Spleen (tissue), 11 donors: ENCODE results near the gene CASKIN2. TPM values are rescaled to one million over a fixed set of nuclear protein-coding genes. Genes with fewer than 3 reads are reported as not detected.

ENCODE experiments used
- DNase-seq: peaks from one replicate; pipeline ENCODE4 v3.0.0-alpha.2; 2020
- H3K27ac ChIP-seq, 8 donors: fragments of 200-600 bp; sonication (generic) in 7 of 8; 1 replicate in 4 of 8; 2 replicates in 4 of 8; pipeline versions ENCODE4 v1.5.0 to v1.8.0; 2016 to 2021; ENCODE audit warnings: inconsistent platforms in 4 of 8, mild to moderate bottlenecking in 4 of 8, moderate library complexity in 1 of 8
- H3K27me3 ChIP-seq, 7 donors: fragments of 200-600 bp; sonication (generic) in 6 of 7; replicated peaks in 1 of 7; 1 replicate in 4 of 7; 2 replicates in 3 of 7; pipeline versions ENCODE4 v1.5.0 to v1.8.0; 2016 to 2021; ENCODE audit warnings: inconsistent platforms in 3 of 7, mild to moderate bottlenecking in 1 of 7
- H3K36me3 ChIP-seq, 6 donors: fragments of 200-600 bp; sonication (generic) in 5 of 6; 1 replicate in 4 of 6; 2 replicates in 2 of 6; pipeline versions ENCODE4 v1.5.0 to v1.8.0; 2016 to 2021; ENCODE audit warnings: inconsistent platforms in 2 of 6
- H3K4me1 ChIP-seq, 6 donors: fragments of 200-600 bp; sonication (generic) in 5 of 6; 1 replicate in 3 of 6; 2 replicates in 3 of 6; pipeline versions ENCODE4 v1.5.0 to v1.8.0; 2016 to 2021; ENCODE audit warnings: inconsistent platforms in 3 of 6
- H3K4me3 ChIP-seq, 8 donors: fragments of 200-600 bp; sonication (generic) in 7 of 8; 1 replicate in 4 of 8; 2 replicates in 4 of 8; pipeline versions ENCODE4 v1.5.0 to v1.8.0; 2016 to 2021; ENCODE audit warnings: inconsistent platforms in 4 of 8, mild to moderate bottlenecking in 4 of 8, moderate library complexity in 2 of 8
- H3K9me3 ChIP-seq, 8 donors: fragments of 200-600 bp; sonication (generic) in 7 of 8; 1 replicate in 4 of 8; 2 replicates in 4 of 8; pipeline versions ENCODE4 v1.5.0 to v1.8.0; 2016 to 2021; ENCODE audit warnings: inconsistent platforms in 4 of 8
- CTCF ChIP-seq, 11 experiments: fragments of 200-600 bp in 7 of 11; fragments of 450-650 bp in 4 of 11; sonication (generic) in 4 of 11; IDR thresholded peaks in 8 of 11; conservative IDR thresholded peaks in 3 of 11; 1 replicate in 7 of 11; 2 replicates in 4 of 11; pipeline versions ENCODE4 v1.4.0 to v1.8.0; 2016 to 2021; ENCODE audit warnings: antibody characterized with exemption in 11 of 11, inconsistent platforms in 4 of 11, mild to moderate bottlenecking in 1 of 11
- POLR2A ChIP-seq, 3 donors: fragments of 450-650 bp; IDR thresholded peaks; one replicate each; pipeline ENCODE4 v1.5.1; 2017; ENCODE audit warnings: antibody characterized with exemption in 3 of 3, mild to moderate bottlenecking in 1 of 3
- POLR2AphosphoS5 ChIP-seq, 3 donors: sonication (generic); formaldehyde crosslinking; IDR thresholded peaks; one replicate each; pipeline ENCODE4 v1.5.1; 2017; ENCODE audit warnings: antibody characterized with exemption in 3 of 3
- WGBS, 5 donors: extraction: QIAGEN DNeasy Blood & Tissue Kit in 3 of 5; methylation state at CpG; one replicate each; pipeline versions ENCODE4 v1.1.5 to v1.1.7; 2013 to 2018; 5-methylcytosine and 5-hydroxymethylcytosine counted together
- intact Hi-C: fragments of 100-400 bp; cut with DNase I; formaldehyde crosslinking; loops from one replicate; pipeline ENCODE4 v1.15.0; 2023; ENCODE audit warnings: low total_unique reads
- polyA plus RNA-seq, 3 donors: library from polyadenylated mRNA; stranded (reverse); fragments of 200-250 nt; gene quantifications; one replicate each; pipeline ENCODE4 v1.2.1, GENCODE V29; 2013
- total RNA-seq, 7 donors: library from RNA; depleted of rRNA in 3 of 7; stranded (reverse); fragments of >200 nt in 3 of 7; fragmentation: NEBNext Ultra II Directional in 4 of 7; extraction: Animal tissue kit (Norgen Biotek cat#: 25700) in 4 of 7; gene quantifications; one replicate each; pipeline versions ENCODE4 v1.1.0 to v1.2.1, GENCODE V29; 2016 to 2021
- donor health status: healthy with polysubstance abuse.
- donor health status: DM: no; HTN: no; CAD: no; lungs with moderate emphysema.
- donor health status: DM: no; HTN: no; CAD: no.
- donor health status: Bipolar disorder and iron deficiency.
- donor health status: healthy.
- donor health status: DM: no; HTN: no; CAD: no.
- donor health status: DM: yes; HTN: yes; CAD: no.

Gene CASKIN2
- total and polyA plus RNA-seq, 10 donors, result 4.7 to 135 (median 41.9) TPM

- Histone ChIP-seq H3K27me3 (no peaks in the 10 kb centered on the region), H3K27ac (peak overlapping the region in 2 of 8 donors; percentile 8 to 17), H3K4me1 (peaks cover 0 to 63% (median 33%) of the 10 kb centered on the region in 6 donors), H3K36me3 (peaks cover 0 to 26% (median 0%) of the 10 kb centered on the region in 6 donors), H3K9me3 (no peaks in the 10 kb centered on the region), H3K4me3 (no peak overlapping the region)
- intact Hi-C loops, result no loop called here
- TF ChIP-seq POLR2AphosphoS5 (IDR thresholded peaks at IDR 0.05) (no peak), CTCF (IDR thresholded peaks at IDR 0.05 in 8 of 11, conservative IDR thresholded peaks at IDR 0.05 in 3 of 11) (no peak), POLR2A (IDR thresholded peaks at IDR 0.05) (no peak)
- WGBS, 5 donors, result 85 to 96% (median 95%) methylated on average over 9 of the region's 9 CpGs
- DNase-seq, result no peak
Observed at GRCh38 chr17:75547091-75547490, 31.8 kb upstream of the CASKIN2 start.

GRCh38 chr17:75546181-75546580, 30.8 kb upstream of the CASKIN2 start:
- peaks cover 0 to 65% (median 36%) of the 10 kb centered on the region in 6 donors for H3K4me1 ChIP-seq
- intact Hi-C loops, result no loop called here
- H3K36me3 ChIP-seq, result peaks cover 0 to 26% (median 0%) of the 10 kb centered on the region in 6 donors
- DNase-seq, result no peak
- H3K27ac ChIP-seq, result peak overlapping the region in 4 of 8 donors; percentile 5 to 33 (median 28)
- TF ChIP-seq CTCF (IDR thresholded peaks at IDR 0.05 in 8 of 11, conservative IDR thresholded peaks at IDR 0.05 in 3 of 11) (no peak), POLR2AphosphoS5 (IDR thresholded peaks at IDR 0.05) (peak; percentile 9 to 61 (median 41)), POLR2A (IDR thresholded peaks at IDR 0.05) (no peak)
- no peak overlapping the region for H3K4me3 ChIP-seq
- 74 to 93% (median 82%) methylated on average over 12 to 13 of the region's 13 CpGs for WGBS, 5 donors
- no peaks in the 10 kb centered on the region for H3K9me3 ChIP-seq
- H3K27me3 ChIP-seq, result no peaks in the 10 kb centered on the region

GRCh38 chr17:75544250-75544649, 28.9 kb upstream of the CASKIN2 start:
- H3K36me3 ChIP-seq, result peaks cover 0 to 26% (median 0%) of the 10 kb centered on the region in 6 donors
- peaks cover 0 to 67% (median 43%) of the 10 kb centered on the region in 6 donors for H3K4me1 ChIP-seq
- peak overlapping the region in 5 of 8 donors; percentile 69 to 82 (median 78) for H3K27ac ChIP-seq
- intact Hi-C loops, result no loop called here
- H3K9me3 ChIP-seq, result no peaks in the 10 kb centered on the region
- TF ChIP-seq POLR2A (IDR thresholded peaks at IDR 0.05), result no peak
- TF ChIP-seq CTCF (IDR thresholded peaks at IDR 0.05 in 8 of 11, conservative IDR thresholded peaks at IDR 0.05 in 3 of 11), result no peak
- TF ChIP-seq POLR2AphosphoS5 (IDR thresholded peaks at IDR 0.05), result no peak
- H3K27me3 ChIP-seq, result no peaks in the 10 kb centered on the region
- DNase-seq, result no peak
- WGBS, 5 donors, result 64 to 82% (median 68%) methylated on average over 7 to 8 of the region's 8 CpGs
- H3K4me3 ChIP-seq, result no peak overlapping the region

- H3K27ac ChIP-seq, result peak overlapping the region; percentile 41 to 82 (median 74)
- H3K27me3 ChIP-seq, result no peaks in the 10 kb centered on the region
- DNase-seq, result no peak
- H3K36me3 ChIP-seq, result peaks cover 0 to 23% (median 0%) of the 10 kb centered on the region in 6 donors
- peaks cover 0 to 61% (median 42%) of the 10 kb centered on the region in 6 donors for H3K4me1 ChIP-seq
- no peak for TF ChIP-seq POLR2A (IDR thresholded peaks at IDR 0.05)
- peak; percentile 24 to 57 (median 48) for TF ChIP-seq POLR2AphosphoS5 (IDR thresholded peaks at IDR 0.05)
- no peak for TF ChIP-seq CTCF (IDR thresholded peaks at IDR 0.05 in 8 of 11, conservative IDR thresholded peaks at IDR 0.05 in 3 of 11)
- WGBS, 5 donors, result 74 to 81% (median 77%) methylated on average over 8 to 15 of the region's 15 CpGs
- no peaks in the 10 kb centered on the region for H3K9me3 ChIP-seq
- intact Hi-C loops, result no loop called here
- no peak overlapping the region for H3K4me3 ChIP-seq
Observed at GRCh38 chr17:75542728-75543336, 27.5 kb upstream of the CASKIN2 start.
